ENCODE data around the gene SPOCK1. TPM values are rescaled to one million over a fixed set of nuclear protein-coding genes. Genes with fewer than 3 reads are reported as not detected.

SPOCK1 gene
- total RNA-seq, 1 experiment from 2014 or later = 23.9 TPM

GRCh38 chr5:137516961-137517360 is 17.8 kb upstream of the SPOCK1 start:
- peaks cover under 1% of the 10 kb centered on the region; the same call in 1 of the 2 replicates for H3K9me3 ChIP-seq (ENCODE audit: insufficient read depth, low read depth)
- POLR2A ChIA-PET (ENCODE audit: unreplicated experiment) = no interaction called here
- intact Hi-C loops (cut with micrococcal nuclease; ENCODE audit: unreplicated experiment) = no loop called here
- H3F3A ChIP-seq (ENCODE audit: insufficient read depth, low read depth) = no peaks in the 10 kb centered on the region
- H3K27ac ChIP-seq = no peak overlapping the region
- H4K20me1 ChIP-seq (ENCODE audit: insufficient read depth) = no peaks in the 10 kb centered on the region
- H3K4me1 ChIP-seq (replicated peaks; ENCODE audit: insufficient read depth) = no peaks in the 10 kb centered on the region
- H2AFZ ChIP-seq = no peak overlapping the region
- H3K4me2 ChIP-seq = no peak overlapping the region
- no peak for DNase-seq
- H3K27me3 ChIP-seq (ENCODE audit: insufficient read depth, low read depth) = no peaks in the 10 kb centered on the region
- H3K9me2 ChIP-seq (ENCODE audit: insufficient read depth) = no peaks in the 10 kb centered on the region
- CTCF ChIA-PET = no interaction called here
- no peaks in the 10 kb centered on the region for H3K79me2 ChIP-seq (ENCODE audit: low read depth)
- no peaks in the 10 kb centered on the region for H3K36me3 ChIP-seq (ENCODE audit: low read depth)
- BruUV-seq (replicated peaks) = no TSS peak
- TF ChIP-seq EZH2 (IDR thresholded peaks at IDR 0.05; ENCODE audit: low read depth) = no peak
- TF ChIP-seq CTCF (conservative IDR thresholded peaks at IDR 0.05) = no peak
- H3K4me3 ChIP-seq = no peak overlapping the region

- no peaks in the 10 kb centered on the region for H4K20me1 ChIP-seq (ENCODE audit: insufficient read depth)
- H3K79me2 ChIP-seq (ENCODE audit: low read depth) = no peaks in the 10 kb centered on the region
- H3K27me3 ChIP-seq (ENCODE audit: insufficient read depth, low read depth) = no peaks in the 10 kb centered on the region
- H3K4me2 ChIP-seq = no peak overlapping the region
- ChIA-PET CTCF (no interaction called here), POLR2A (ENCODE audit: unreplicated experiment) (no interaction called here)
- no peak overlapping the region for H3K4me3 ChIP-seq
- intact Hi-C loops (cut with micrococcal nuclease; ENCODE audit: unreplicated experiment) = no loop called here
- H3K9me3 ChIP-seq (ENCODE audit: insufficient read depth, low read depth) = peaks cover 7% of the 10 kb centered on the region; the same call in 1 of the 2 replicates
- no peaks in the 10 kb centered on the region for H3K4me1 ChIP-seq (replicated peaks; ENCODE audit: insufficient read depth)
- TF ChIP-seq CTCF (conservative IDR thresholded peaks at IDR 0.05) (no peak), EZH2 (IDR thresholded peaks at IDR 0.05; ENCODE audit: low read depth) (no peak)
- no peak overlapping the region for H2AFZ ChIP-seq
- no peaks in the 10 kb centered on the region for H3K9me2 ChIP-seq (ENCODE audit: insufficient read depth)
- no peak for DNase-seq
- no TSS peak for BruUV-seq (replicated peaks)
- no peaks in the 10 kb centered on the region for H3F3A ChIP-seq (ENCODE audit: insufficient read depth, low read depth)
- H3K27ac ChIP-seq = no peak overlapping the region
- H3K36me3 ChIP-seq (ENCODE audit: low read depth) = no peaks in the 10 kb centered on the region
These were observed 17.2 kb upstream of the SPOCK1 start for GRCh38 chr5:137516251-137516797.

- Histone ChIP-seq H3K4me2 (no peak overlapping the region), H3K79me2 (ENCODE audit: low read depth) (no peaks in the 10 kb centered on the region), H3K9me2 (ENCODE audit: insufficient read depth) (no peaks in the 10 kb centered on the region), H3K36me3 (ENCODE audit: low read depth) (no peaks in the 10 kb centered on the region), H3K27me3 (ENCODE audit: insufficient read depth, low read depth) (no peaks in the 10 kb centered on the region), H2AFZ (no peak overlapping the region), H3F3A (ENCODE audit: insufficient read depth, low read depth) (no peaks in the 10 kb centered on the region), H3K9me3 (ENCODE audit: insufficient read depth, low read depth) (0 out of 2 replicates have a peak, but pooled peaks cover 7% of the 10 kb centered on the region), H3K4me1 (replicated peaks; ENCODE audit: insufficient read depth) (no peaks in the 10 kb centered on the region), H3K4me3 (no peak overlapping the region), H4K20me1 (ENCODE audit: insufficient read depth) (no peaks in the 10 kb centered on the region), H3K27ac (no peak overlapping the region)
- no TSS peak for BruUV-seq (replicated peaks)
- TF ChIP-seq EZH2 (IDR thresholded peaks at IDR 0.05; ENCODE audit: low read depth) = no peak
- no peak for TF ChIP-seq CTCF (conservative IDR thresholded peaks at IDR 0.05)
- intact Hi-C loops (cut with micrococcal nuclease; ENCODE audit: unreplicated experiment) = no loop called here
- no peak for DNase-seq
- ChIA-PET POLR2A (ENCODE audit: unreplicated experiment) (no interaction called here), CTCF (no interaction called here)
These were observed 16.1 kb upstream of the SPOCK1 start for GRCh38 chr5:137515238-137515637.

All from PC-9 (cell line).